Natural killer cell treated with Interleukin-12 subunit alpha and Interleukin-12 subunit beta and Interleukin-15 and Interleukin-18, amount 100 ng/mL, for 72 hours (primary cell): ENCODE results near the gene PSMA5. TPM values are rescaled to one million over a fixed set of nuclear protein-coding genes. Genes with fewer than 3 reads are reported as not detected.

Experiments used
- ATAC-seq, 2 donors: fragments of 150-1000 bp; cut with Tn5 transposase in 1 of 2; sonication (Bioruptor Pico), chemical (Tn5 transposase) in 1 of 2; 2 replicates each; pipeline ENCODE4 v1.10.0; 2021
- DNase-seq: peaks from one replicate; pipeline ENCODE4 v3.0.0; 2022; ENCODE audit warnings: low spot score
- H3K27ac Mint-ChIP-seq, 2 donors: 1 replicate in 1 of 2; 2 replicates in 1 of 2; pipeline ENCODE4 v1.8.0; 2022; ENCODE audit warnings: mixed read lengths in 2 of 2, mild to moderate bottlenecking in 1 of 2, moderate library complexity in 1 of 2
- H3K27me3 Mint-ChIP-seq, 2 donors: 1 replicate in 1 of 2; 2 replicates in 1 of 2; pipeline ENCODE4 v1.8.0; 2022; ENCODE audit warnings: mixed read lengths in 2 of 2
- H3K36me3 Mint-ChIP-seq: one replicate; pipeline ENCODE4 v1.8.0; 2022; ENCODE audit warnings: mixed read lengths
- H3K4me1 Mint-ChIP-seq, 2 donors: 1 replicate in 1 of 2; 2 replicates in 1 of 2; pipeline ENCODE4 v1.8.0; 2022; ENCODE audit warnings: low read depth in 2 of 2, mixed read lengths in 2 of 2, mild to moderate bottlenecking in 1 of 2
- H3K4me3 Mint-ChIP-seq: one replicate; pipeline ENCODE4 v1.8.0; 2022; ENCODE audit warnings: mixed read lengths
- H3K9me3 Mint-ChIP-seq: 2 replicates; pipeline ENCODE4 v1.8.0; 2022; ENCODE audit warnings: mixed read lengths
- total RNA-seq, 2 donors: library from RNA; stranded (reverse); gene quantifications; one replicate each; pipeline ENCODE4 v1.2.3, GENCODE V29; 2022

PSMA5 gene
- total RNA-seq, 2 donors from 2014 or later = 194 to 201 TPM

DNA sequence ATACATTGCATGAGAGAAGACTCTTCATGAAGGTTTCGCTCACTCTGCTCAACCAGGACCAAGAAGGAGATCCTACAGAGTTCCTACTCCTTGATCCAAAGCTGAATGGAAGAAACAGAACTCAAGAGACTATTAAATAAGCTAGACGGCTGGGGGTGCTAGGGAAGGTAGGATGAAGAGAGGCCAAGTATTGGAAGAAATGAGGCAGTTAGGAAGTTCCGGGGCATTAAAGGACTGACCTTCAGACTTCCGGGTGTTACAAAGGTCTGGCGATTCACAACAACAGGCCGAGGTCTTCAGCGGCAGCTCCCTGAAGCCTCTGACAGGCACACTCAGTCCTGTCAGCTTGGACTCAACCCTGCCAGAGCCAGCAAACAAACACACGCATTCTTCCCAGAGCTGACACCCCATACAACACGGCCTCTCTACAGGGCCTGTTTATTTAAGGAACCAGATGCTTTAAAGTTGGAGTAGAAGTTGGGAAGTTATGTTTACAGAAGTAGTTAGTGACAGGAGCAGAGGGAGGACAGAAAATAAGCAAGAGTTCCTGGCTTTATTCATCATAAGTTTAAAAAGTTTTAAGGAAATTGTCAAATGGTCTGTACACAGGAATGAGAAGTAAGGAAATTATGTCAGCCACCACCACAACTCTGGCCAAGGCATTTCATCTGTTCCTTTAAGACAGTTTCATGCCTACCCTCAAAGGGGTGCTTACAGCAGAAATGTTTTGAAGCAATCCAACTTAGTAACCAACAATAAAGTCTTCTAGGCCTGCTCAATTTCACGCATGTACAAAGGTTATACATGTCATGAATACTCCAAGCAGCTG is 33.2 kb downstream of the PSMA5 start:
- Mint-ChIP-seq H3K36me3 (no peaks in the 10 kb centered on the region), H3K27me3 (peaks cover 37 to 71% of the 10 kb centered on the region in 2 donors), H3K9me3 (no peaks in the 10 kb centered on the region), H3K27ac (no peak overlapping the region), H3K4me1 (peaks cover 13 to 15% of the 10 kb centered on the region in 2 donors), H3K4me3 (no peak overlapping the region)
- ATAC-seq = no peak
- DNase-seq = no peak

DNA sequence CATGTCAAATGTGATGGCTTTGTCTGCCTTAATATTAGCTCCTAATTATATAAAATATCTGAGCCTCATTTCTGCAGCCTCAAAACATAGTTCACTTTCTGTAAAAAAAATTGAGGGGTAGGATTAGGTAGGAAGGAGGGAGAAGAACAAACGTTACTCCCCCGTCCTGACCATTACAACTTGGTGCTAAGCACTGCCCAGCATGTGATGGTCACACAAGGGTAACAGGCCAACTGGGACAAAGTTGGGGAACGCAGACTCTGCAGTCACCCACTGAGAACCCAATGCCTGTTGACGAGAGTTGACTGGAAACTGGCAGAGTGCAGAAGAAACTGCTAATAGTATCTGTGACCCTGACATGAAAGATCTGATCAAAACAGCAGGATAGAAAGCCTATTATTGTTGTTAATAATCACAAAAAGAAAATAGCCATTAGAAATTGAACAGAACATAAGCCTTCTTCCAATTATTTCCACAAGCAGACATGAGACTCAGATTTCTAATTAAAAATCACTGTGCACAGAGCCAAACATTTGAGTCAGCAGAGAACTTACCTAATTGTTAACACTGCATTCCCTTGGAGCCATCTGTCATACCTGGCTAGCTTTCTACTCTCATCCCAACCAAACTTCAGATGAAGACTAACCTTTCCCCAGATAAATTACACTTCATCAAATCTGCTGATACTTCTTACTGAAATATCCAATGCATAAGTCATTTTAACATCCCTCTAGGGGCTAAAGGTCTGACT is 34.0 kb downstream of the PSMA5 start:
- H3K27me3 Mint-ChIP-seq = peaks cover 37 to 71% of the 10 kb centered on the region in 2 donors
- H3K9me3 Mint-ChIP-seq = no peaks in the 10 kb centered on the region
- ATAC-seq = no peak
- no peak overlapping the region for H3K4me3 Mint-ChIP-seq
- no peak for DNase-seq
- H3K36me3 Mint-ChIP-seq = no peaks in the 10 kb centered on the region
- H3K27ac Mint-ChIP-seq = no peak overlapping the region
- peaks cover 13 to 15% of the 10 kb centered on the region in 2 donors for H3K4me1 Mint-ChIP-seq

DNA sequence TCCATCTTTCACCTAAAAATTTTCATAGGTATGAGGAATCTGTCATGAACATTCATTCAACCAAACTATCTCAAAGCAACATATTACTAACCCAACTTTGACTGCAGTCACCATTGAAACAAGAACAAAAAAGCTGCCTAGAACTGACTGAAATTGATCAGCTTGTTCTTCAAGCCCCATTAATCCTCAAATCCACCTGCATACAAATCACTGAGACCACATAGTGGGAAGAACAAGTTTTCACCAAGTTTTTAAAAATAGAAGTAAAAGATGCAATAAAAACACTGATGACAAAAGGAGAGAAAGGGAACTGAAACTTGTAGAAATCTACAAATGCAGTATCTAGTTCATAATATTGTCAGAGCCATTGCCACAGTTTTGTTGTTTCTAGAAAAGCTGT is 34.6 kb downstream of the PSMA5 start:
- no peak overlapping the region for H3K27ac Mint-ChIP-seq
- H3K9me3 Mint-ChIP-seq = no peaks in the 10 kb centered on the region
- DNase-seq (no peak), ATAC-seq (no peak)
- no peak overlapping the region for H3K4me3 Mint-ChIP-seq
- H3K27me3 Mint-ChIP-seq = peaks cover 35 to 65% of the 10 kb centered on the region in 2 donors
- H3K36me3 Mint-ChIP-seq = no peaks in the 10 kb centered on the region
- H3K4me1 Mint-ChIP-seq = peaks cover 10 to 11% of the 10 kb centered on the region in 2 donors

DNA sequence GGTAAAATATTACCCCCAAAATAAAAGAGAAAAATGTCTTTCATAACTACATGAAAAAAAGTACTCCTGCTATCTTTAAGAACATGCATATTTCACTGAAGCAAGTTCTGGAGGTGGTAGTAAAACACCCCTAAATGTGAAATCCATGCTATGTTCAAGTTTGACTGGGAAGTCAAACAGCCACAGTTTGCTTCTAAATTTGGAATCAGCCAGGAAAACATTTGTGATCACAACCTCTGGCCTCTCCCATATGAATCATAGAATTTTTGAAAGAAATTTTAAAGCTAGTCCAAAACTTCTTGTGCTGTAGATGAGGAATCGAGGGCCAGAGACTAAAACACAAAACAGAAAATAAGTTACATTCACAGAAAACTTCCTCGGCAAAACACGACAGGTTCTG is 35.1 kb downstream of the PSMA5 start:
- peaks cover 34 to 60% of the 10 kb centered on the region in 2 donors for H3K27me3 Mint-ChIP-seq

DNA sequence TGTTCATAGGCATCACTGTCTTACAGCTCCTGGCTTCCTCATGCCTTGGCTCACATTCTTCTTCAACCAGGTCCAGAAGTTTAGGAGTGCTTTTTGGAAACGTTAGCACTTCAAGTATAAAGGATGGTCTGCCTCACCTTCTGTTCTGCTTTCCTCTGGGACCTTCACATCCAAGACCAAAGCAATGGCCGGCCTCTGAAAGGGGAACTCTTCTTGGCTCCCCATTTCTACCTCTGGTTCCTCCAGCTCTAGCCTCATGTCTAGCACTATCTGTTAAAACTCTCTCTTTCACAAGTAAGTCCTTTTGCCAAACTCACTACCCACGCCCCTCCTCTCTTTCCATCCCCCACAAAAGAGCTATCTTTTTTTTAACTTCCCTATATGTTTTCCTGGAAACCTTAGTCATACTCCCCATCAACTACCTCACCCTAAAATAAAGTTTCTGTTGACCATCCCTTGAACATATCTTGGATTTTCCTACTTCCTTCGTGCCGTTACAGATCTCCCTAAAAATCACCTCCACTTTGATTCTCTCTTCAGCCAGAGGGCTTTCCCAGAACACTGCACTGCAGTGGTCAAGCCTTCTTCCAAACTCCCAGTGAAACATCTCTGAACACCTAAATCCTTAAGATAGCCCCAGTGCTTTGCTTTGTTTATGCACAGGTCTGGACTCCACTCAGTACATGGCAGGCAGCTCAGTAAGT is 36.5 kb downstream of the PSMA5 start:
- peaks cover 0 to 4% of the 10 kb centered on the region in 2 donors for H3K4me1 Mint-ChIP-seq
- H3K27me3 Mint-ChIP-seq = peaks cover 26 to 48% of the 10 kb centered on the region in 2 donors
- H3K9me3 Mint-ChIP-seq = no peaks in the 10 kb centered on the region
- ATAC-seq (no peak), DNase-seq (no peak)
- no peak overlapping the region for H3K4me3 Mint-ChIP-seq
- H3K36me3 Mint-ChIP-seq = no peaks in the 10 kb centered on the region
- H3K27ac Mint-ChIP-seq = no peak overlapping the region

More for the DNA sequence above, 35.1 kb downstream of the PSMA5 start:
- no peak overlapping the region for H3K27ac Mint-ChIP-seq
- no peaks in the 10 kb centered on the region for H3K9me3 Mint-ChIP-seq
- no peaks in the 10 kb centered on the region for H3K36me3 Mint-ChIP-seq
- ATAC-seq (no peak), DNase-seq (no peak)
- no peak overlapping the region for H3K4me3 Mint-ChIP-seq
- peaks cover 6 to 7% of the 10 kb centered on the region in 2 donors for H3K4me1 Mint-ChIP-seq

DNA sequence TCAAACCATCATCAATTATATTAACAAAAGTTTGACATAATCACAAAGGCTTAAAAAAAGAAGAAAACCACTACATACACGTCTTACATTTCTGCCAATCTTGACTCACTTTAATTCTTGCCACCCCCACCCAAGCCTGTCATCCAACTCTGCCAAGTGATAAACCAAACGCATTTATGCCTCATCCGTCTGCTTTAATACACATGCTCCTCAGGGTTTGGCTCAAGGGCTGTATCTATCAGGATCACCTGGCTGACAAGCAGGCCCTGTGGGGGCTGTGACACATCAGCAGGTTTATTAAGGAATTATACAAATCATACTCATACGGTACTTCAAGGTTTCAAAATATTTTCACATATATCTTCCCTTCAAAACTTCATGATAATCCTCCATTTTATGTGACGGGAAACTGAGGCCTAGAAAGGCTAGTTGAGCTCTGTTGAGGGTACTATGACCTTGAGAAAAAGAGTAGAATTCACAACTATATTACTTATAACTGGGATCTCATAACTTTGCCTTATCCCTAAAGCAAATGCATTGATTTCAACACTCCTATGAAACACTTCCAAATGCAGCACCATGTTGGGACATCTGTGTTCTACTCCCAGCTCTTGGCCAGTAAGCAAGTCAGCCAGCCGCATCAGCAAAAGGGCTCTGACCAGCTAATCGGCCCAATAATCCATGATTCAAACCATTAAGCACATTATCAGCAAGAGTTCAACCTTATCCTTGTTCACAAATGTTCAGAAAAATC is 37.2 kb downstream of the PSMA5 start:
- Mint-ChIP-seq H3K27ac (no peak overlapping the region), H3K4me1 (peaks cover 0 to 4% of the 10 kb centered on the region in 2 donors), H3K36me3 (no peaks in the 10 kb centered on the region), H3K9me3 (no peaks in the 10 kb centered on the region), H3K4me3 (no peak overlapping the region), H3K27me3 (peaks cover 23 to 42% of the 10 kb centered on the region in 2 donors)
- ATAC-seq (no peak), DNase-seq (no peak)

DNA sequence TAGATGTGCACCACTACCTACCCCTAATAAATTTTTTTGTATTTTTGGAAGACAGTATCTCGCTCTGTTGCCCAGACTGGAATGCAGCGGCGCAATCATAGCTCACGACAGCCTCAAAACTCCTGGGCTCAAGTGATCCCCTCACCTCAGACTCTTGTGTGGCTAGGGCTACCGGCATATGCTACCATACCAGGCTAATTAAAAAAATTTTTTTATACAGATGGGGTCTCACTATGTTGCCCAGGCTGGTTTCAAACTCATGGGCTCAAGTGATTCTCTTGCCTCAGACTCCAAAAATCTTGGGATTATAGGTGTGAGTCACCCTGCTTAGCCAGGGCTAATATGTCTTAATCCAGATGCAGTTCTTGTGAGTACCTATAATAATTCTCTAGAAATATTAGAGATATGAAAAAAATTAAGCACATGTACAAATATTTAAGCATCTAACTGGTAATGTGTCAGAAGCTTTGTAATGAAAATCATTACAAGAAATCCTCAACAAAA is 38.0 kb downstream of the PSMA5 start:
- no peaks in the 10 kb centered on the region for H3K36me3 Mint-ChIP-seq
- no peak overlapping the region for H3K4me3 Mint-ChIP-seq
- peaks cover 0 to 4% of the 10 kb centered on the region in 2 donors for H3K4me1 Mint-ChIP-seq
- no peaks in the 10 kb centered on the region for H3K9me3 Mint-ChIP-seq
- DNase-seq (no peak), ATAC-seq (no peak)
- peaks cover 23 to 34% of the 10 kb centered on the region in 2 donors for H3K27me3 Mint-ChIP-seq
- no peak overlapping the region for H3K27ac Mint-ChIP-seq

DNA sequence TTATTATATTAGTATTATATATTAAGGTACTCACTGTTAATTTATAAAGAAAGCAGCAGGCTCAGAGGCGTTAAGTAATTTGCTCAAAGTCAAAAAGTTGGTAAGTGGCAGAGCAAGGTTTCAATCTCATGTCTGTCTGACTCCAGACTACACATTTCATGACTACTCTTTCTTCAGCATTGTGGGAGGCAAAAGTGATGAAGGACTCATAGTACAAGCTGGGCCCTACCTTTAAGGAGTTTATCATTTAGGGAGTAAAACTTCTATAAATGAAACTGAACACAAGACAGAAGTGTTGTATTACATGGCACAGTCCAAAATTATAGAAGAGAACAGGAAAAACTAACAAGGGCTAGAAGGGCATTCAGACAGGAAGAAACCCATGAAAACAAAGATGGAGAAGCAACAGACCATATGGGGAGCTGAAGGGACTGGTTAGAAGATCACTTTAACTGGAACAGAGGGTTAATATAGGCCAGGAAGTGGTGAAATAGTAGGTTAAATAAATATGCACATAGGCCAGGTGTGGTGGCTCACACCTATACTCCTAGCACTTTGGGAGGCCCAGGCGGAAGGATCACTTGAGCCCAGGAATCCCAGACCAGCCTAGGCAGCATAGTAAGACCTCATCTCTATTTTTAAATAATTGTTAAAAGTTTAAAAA is 40.1 kb downstream of the PSMA5 start:
- Mint-ChIP-seq H3K36me3 (no peaks in the 10 kb centered on the region), H3K4me3 (no peak overlapping the region), H3K9me3 (no peaks in the 10 kb centered on the region), H3K27me3 (peaks cover 16 to 23% of the 10 kb centered on the region in 2 donors), H3K27ac (no peak overlapping the region), H3K4me1 (peaks cover 0 to 4% of the 10 kb centered on the region in 2 donors)
- ATAC-seq (no peak), DNase-seq (no peak)

DNA sequence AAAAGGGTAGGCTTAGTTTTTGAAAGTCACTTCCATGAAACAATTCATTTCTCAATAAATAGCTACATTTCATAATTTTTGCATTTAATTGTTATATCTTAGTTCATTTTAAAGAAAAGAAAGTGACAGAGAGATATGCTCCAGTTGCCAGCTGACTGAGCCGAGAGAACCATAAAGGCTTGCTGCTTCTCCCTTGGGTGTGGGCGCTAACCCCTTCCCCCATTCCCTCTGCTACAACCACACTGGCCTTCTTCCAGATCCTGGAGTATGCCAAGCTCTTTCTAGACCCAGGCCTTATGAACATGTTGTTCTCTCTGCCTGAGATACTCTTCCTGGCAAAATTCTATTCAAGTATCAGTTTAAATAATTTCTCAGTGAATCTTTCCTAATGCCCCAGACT is 40.8 kb downstream of the PSMA5 start:
- H3K27me3 Mint-ChIP-seq = peaks cover 13 to 17% of the 10 kb centered on the region in 2 donors
- no peaks in the 10 kb centered on the region for H3K36me3 Mint-ChIP-seq
- ATAC-seq (no peak), DNase-seq (no peak)
- H3K4me3 Mint-ChIP-seq = no peak overlapping the region
- H3K4me1 Mint-ChIP-seq = peaks cover 0 to 4% of the 10 kb centered on the region in 2 donors
- H3K9me3 Mint-ChIP-seq = no peaks in the 10 kb centered on the region
- H3K27ac Mint-ChIP-seq = no peak overlapping the region

DNA sequence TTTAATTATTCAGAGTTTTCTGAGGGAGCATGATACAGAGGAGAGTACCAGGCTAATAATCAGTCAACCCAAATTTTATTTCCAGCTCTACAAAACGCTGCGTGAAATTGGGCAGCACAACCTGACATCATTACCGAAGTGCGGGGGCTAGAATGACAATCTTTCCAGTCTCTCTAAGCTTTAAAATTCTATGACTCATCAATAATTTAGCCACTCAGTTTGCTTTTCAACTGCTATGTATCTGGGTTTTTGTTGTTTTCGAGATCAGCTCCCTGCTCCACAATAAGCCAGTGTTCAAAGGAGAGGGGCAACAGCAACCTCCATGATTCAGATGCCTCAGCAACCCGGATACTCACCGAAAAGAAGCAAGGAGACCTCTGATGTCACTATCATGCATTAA is 42.4 kb downstream of the PSMA5 start:
- no peaks in the 10 kb centered on the region for H3K36me3 Mint-ChIP-seq
- H3K4me3 Mint-ChIP-seq = no peak overlapping the region
- DNase-seq (no peak), ATAC-seq (no peak)
- H3K9me3 Mint-ChIP-seq = no peaks in the 10 kb centered on the region
- no peaks in the 10 kb centered on the region for H3K4me1 Mint-ChIP-seq
- peaks cover under 1 to 5% of the 10 kb centered on the region in 2 donors for H3K27me3 Mint-ChIP-seq
- no peak overlapping the region for H3K27ac Mint-ChIP-seq

DNA sequence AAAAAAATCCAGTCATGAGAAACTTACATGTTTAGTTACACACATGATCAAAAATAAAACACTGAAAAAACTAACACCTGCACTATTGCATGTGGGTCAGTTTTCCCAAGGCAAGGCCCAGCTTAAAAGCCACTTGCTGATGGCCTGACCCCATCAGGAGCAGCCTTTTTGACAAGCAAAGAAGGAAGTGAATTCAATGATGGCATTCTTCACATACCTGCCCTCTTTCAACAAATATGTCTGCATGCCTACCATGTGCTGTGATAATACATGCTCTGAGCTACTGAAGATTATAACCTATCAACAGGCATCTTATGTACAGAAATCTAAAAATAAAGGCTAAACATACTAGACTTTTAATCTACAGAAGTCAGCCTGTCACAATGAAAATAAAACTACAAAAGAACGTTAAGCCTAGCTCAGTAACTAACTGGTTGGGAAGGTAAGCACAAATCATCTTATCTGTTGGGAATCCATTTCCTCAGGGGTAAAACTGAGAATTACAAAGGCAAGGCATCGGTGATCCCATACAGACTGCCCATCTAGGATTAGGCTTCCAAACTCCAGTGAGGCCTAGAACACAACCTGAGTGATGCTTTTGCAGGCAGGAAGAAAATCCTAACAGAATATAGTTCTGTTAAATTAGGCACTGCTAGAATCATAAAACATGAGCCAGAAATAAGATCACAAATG is 43.0 kb downstream of the PSMA5 start:
- Mint-ChIP-seq H3K4me3 (no peak overlapping the region), H3K36me3 (no peaks in the 10 kb centered on the region), H3K27me3 (peaks cover 0 to 4% of the 10 kb centered on the region in 2 donors), H3K9me3 (no peaks in the 10 kb centered on the region), H3K27ac (no peak overlapping the region), H3K4me1 (no peaks in the 10 kb centered on the region)
- ATAC-seq (no peak), DNase-seq (no peak)

DNA sequence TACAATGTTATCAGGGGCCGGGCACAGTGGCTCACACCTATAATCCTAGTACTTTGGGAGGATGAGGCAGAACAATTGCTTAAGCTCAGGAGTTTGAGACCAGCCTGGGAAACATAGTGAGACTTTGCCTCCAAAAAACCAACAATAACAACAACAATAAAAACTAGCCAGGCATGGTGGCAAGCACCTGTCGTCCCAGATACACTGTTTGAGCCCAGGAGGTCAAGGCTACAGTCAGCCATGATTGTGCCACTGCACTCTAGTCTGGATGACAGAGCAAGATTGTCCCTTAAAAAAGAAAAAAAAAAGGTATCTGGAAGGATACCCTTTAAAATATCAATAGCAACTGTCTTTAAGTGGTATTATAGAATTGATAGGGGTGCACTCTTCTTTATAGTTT is 44.7 kb downstream of the PSMA5 start:
- DNase-seq (no peak), ATAC-seq (no peak)
- Mint-ChIP-seq H3K4me3 (no peak overlapping the region), H3K9me3 (no peaks in the 10 kb centered on the region), H3K27me3 (peaks cover 0 to 4% of the 10 kb centered on the region in 2 donors), H3K4me1 (no peaks in the 10 kb centered on the region), H3K36me3 (no peaks in the 10 kb centered on the region), H3K27ac (no peak overlapping the region)
